PC-3 (cell line): Measurements from ENCODE around the gene PLXNA4. TPM values are rescaled to one million over a fixed set of nuclear protein-coding genes. Genes with fewer than 3 reads are reported as not detected.

Source experiments
- ATAC-seq: fragments of 200-7000 bp; cut with Tn5 transposase; 2 replicates; pipeline ENCODE4 v1.9.1; 2020; ENCODE audit warnings: mild to moderate bottlenecking, moderate library complexity
- BruUV-seq: library from RNA; stranded (reverse); fragments of 400-500 nt; replicated peaks from 2 replicates; lab custom pipeline; 2021; lab: Mats Ljungman, UMichigan
- CTCF ChIA-PET: fragments of 300-600 bp; sonication (Branson Sonifier 250); formaldehyde crosslinking; loops from one replicate; lab custom pipeline; 2022; ENCODE audit warnings: antibody characterized with exemption; lab: Charles Lee
- POLR2A ChIA-PET: fragments of 300-600 bp; sonication (Branson Sonifier 250); formaldehyde crosslinking; loops from one replicate; lab custom pipeline; 2022; ENCODE audit warnings: antibody characterized with exemption; ENCODE audit not compliant: unreplicated experiment; lab: Charles Lee
- DNase-seq: peaks from one replicate; pipeline ENCODE4 v3.0.0-alpha.2; 2015
- H2AFZ ChIP-seq: fragments of 300-600 bp; sonication (generic); 2 replicates; pipeline ENCODE4 v1.6.0; 2016; ENCODE audit warnings: antibody characterized with exemption, low read length
- H3F3A ChIP-seq: fragments of 300-600 bp; sonication (generic); one replicate; pipeline ENCODE4 v1.6.0; 2017; ENCODE audit warnings: antibody characterized with exemption, low read length, control low read depth, mild to moderate bottlenecking; ENCODE audit not compliant: unreplicated experiment
- H3K27ac ChIP-seq: fragments of 300-600 bp; sonication (generic); 2 replicates; pipeline ENCODE4 v1.5.1; 2016; ENCODE audit warnings: mild to moderate bottlenecking, low read length
- H3K27me3 ChIP-seq: fragments of 300-600 bp; sonication (generic); 2 replicates; pipeline ENCODE4 v1.6.1; 2016; ENCODE audit warnings: low read length, mixed read lengths
- H3K36me3 ChIP-seq: fragments of 300-600 bp; sonication (generic); 2 replicates; pipeline ENCODE4 v1.6.1; 2016; ENCODE audit warnings: low read depth, mixed run types, low read length, mixed read lengths
- H3K4me1 ChIP-seq: fragments of 300-600 bp; sonication (generic); 2 replicates; pipeline ENCODE4 v1.5.1; 2016; ENCODE audit warnings: low read length; ENCODE audit not compliant: insufficient read depth
- H3K4me2 ChIP-seq: fragments of 300-600 bp; sonication (generic); 2 replicates; pipeline ENCODE4 v1.6.0; 2016; ENCODE audit warnings: low read length
- H3K4me3 ChIP-seq: fragments of 300-600 bp; sonication (generic); 2 replicates; pipeline ENCODE4 v1.5.1; 2016; ENCODE audit warnings: mild to moderate bottlenecking, low read length, mixed read lengths
- H3K79me2 ChIP-seq: fragments of 300-600 bp; sonication (generic); 2 replicates; pipeline ENCODE4 v1.6.1; 2017; ENCODE audit warnings: low read length, mixed read lengths
- H3K9ac ChIP-seq: fragments of 300-600 bp; sonication (generic); 2 replicates; pipeline ENCODE4 v1.6.0; 2016; ENCODE audit warnings: mild to moderate bottlenecking, low read length
- H3K9me2 ChIP-seq: fragments of 300-600 bp; sonication (generic); replicated peaks from 2 replicates; pipeline ENCODE4 v1.6.1; 2016; ENCODE audit warnings: mixed run types, low read length, mixed read lengths
- H3K9me3 ChIP-seq: fragments of 300-600 bp; sonication (generic); 2 replicates; pipeline ENCODE4 v1.6.1; 2016; ENCODE audit warnings: low read length, mixed read lengths
- H4K20me1 ChIP-seq: fragments of 300-600 bp; sonication (generic); 2 replicates; pipeline ENCODE4 v1.6.1; 2016; ENCODE audit warnings: low read length, mixed read lengths
- EZH2 ChIP-seq: fragments of 300-600 bp; sonication (generic); IDR thresholded peaks from one replicate; pipeline ENCODE4 v1.6.1; 2017; ENCODE audit warnings: antibody characterized with exemption, mild to moderate bottlenecking, low read length; ENCODE audit not compliant: unreplicated experiment
- EZH2phosphoT487 ChIP-seq: fragments of 300-600 bp; sonication (generic); IDR thresholded peaks from 2 replicates; pipeline ENCODE4 v1.6.1; 2018; ENCODE audit warnings: mild to moderate bottlenecking, antibody characterized with exemption, low read length, borderline replicate concordance
- intact Hi-C: fragments of 100-400 bp; cut with micrococcal nuclease; formaldehyde crosslinking; loops from 2 replicates; pipeline ENCODE4 v1.9.0; 2023
- total RNA-seq: library from RNA; depleted of rRNA; stranded (reverse); fragments of >200 nt; gene quantifications from 2 replicates; pipeline ENCODE4 v1.2.3, GENCODE V29; 2014
- TF ChIP-seq, protein P1 (sequence below): fragments of 300-600 bp; sonication (generic); conservative IDR thresholded peaks from 2 replicates; pipeline ENCODE4 v1.5.1; 2017; ENCODE audit warnings: antibody characterized with exemption, low read depth, mild to moderate bottlenecking, low read length

PLXNA4 gene
- total RNA-seq, 1 experiment from 2014 or later: 1.2 TPM

DNA sequence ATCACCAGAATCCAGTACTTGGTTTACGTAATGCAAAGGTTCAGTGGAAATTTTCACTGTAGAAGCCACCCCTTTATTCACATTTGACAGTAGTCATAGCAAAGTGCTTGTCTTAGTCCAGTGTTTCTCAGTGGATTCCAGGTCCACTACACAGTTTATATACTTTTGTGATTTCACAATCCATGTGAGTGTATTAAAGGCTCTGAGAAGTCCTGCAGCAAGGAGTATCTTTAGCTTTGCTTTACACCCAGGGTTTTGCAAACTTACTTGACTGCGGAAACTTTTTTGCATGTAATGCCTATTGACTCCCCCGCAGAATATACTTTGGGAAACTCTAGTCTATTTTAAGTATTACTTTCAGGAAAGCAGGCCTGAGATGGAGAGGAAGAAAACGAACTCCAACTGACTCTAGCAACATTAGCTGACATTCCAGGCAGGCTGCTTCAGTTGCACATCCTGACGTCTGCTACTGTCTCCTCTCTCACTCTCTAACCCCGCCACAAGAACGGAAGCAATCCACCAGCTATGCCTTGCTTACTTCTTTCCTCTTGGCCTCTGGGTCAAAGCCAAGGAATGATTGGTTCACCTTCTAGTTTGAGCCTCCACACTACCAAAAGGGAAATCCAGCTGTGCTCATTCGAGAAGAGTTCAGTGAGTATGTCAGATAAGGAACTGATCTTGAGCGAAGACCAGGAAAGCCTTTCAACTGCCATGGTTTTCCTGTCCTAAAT, 6.2 kb downstream of the PLXNA4 start:
- Histone ChIP-seq H4K20me1 (no peaks in the 10 kb centered on the region), H3K9ac (no peak overlapping the region), H3K36me3 (no peaks in the 10 kb centered on the region), H3K4me3 (no peak overlapping the region), H2AFZ (no peak overlapping the region), H3K4me1 (no peaks in the 10 kb centered on the region), H3K4me2 (no peak overlapping the region), H3K79me2 (no peaks in the 10 kb centered on the region), H3K27me3 (peaks cover 9% of the 10 kb centered on the region), H3F3A (no peaks in the 10 kb centered on the region), H3K9me2 (no peaks in the 10 kb centered on the region), H3K9me3 (no peaks in the 10 kb centered on the region), H3K27ac (no peak overlapping the region)
- no peak for TF ChIP-seq EZH2
- no peak for TF ChIP-seq EZH2phosphoT487
- TF ChIP-seq, protein P1, sequence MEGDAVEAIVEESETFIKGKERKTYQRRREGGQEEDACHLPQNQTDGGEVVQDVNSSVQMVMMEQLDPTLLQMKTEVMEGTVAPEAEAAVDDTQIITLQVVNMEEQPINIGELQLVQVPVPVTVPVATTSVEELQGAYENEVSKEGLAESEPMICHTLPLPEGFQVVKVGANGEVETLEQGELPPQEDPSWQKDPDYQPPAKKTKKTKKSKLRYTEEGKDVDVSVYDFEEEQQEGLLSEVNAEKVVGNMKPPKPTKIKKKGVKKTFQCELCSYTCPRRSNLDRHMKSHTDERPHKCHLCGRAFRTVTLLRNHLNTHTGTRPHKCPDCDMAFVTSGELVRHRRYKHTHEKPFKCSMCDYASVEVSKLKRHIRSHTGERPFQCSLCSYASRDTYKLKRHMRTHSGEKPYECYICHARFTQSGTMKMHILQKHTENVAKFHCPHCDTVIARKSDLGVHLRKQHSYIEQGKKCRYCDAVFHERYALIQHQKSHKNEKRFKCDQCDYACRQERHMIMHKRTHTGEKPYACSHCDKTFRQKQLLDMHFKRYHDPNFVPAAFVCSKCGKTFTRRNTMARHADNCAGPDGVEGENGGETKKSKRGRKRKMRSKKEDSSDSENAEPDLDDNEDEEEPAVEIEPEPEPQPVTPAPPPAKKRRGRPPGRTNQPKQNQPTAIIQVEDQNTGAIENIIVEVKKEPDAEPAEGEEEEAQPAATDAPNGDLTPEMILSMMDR: no peak
- intact Hi-C loops: no loop called here
- ChIA-PET POLR2A (no interaction called here), CTCF (no interaction called here)
- BruUV-seq: no TSS peak
- no peak for ATAC-seq
- DNase-seq: no peak

DNA sequence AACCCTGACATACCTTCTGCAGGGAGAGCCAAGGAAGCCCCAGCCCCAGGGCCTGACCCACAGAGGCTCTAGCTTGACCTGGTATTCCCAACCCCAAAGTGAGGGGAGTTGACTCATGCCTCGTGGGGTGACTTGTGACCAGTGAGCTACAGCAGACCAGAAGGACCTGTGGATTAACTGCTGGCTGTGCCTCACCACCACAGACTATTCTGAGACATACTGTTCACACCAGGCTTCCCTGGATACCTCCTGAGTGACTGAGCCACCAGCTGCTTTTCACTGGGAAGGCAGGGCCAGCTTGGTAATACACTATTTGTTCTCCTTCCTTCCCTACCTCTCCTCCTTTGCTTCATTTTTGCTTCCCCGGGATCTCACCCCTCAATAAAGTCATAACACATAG, 7.3 kb downstream of the PLXNA4 start:
- ChIA-PET POLR2A (no interaction called here), CTCF (no interaction called here)
- no peak overlapping the region for H3K4me2 ChIP-seq
- no peaks in the 10 kb centered on the region for H3K36me3 ChIP-seq
- no peak overlapping the region for H2AFZ ChIP-seq
- H3K9me3 ChIP-seq: no peaks in the 10 kb centered on the region
- DNase-seq: no peak
- no peaks in the 10 kb centered on the region for H3K9me2 ChIP-seq
- no peak for ATAC-seq
- no peaks in the 10 kb centered on the region for H3K79me2 ChIP-seq
- no TSS peak for BruUV-seq
- intact Hi-C loops: no loop called here
- H3F3A ChIP-seq: no peaks in the 10 kb centered on the region
- H4K20me1 ChIP-seq: no peaks in the 10 kb centered on the region
- no peaks in the 10 kb centered on the region for H3K4me1 ChIP-seq
- no peak overlapping the region for H3K27ac ChIP-seq
- TF ChIP-seq EZH2 (no peak), EZH2phosphoT487 (no peak)
- TF ChIP-seq, protein P1: no peak
- H3K27me3 ChIP-seq: no peaks in the 10 kb centered on the region; the same call in 1 of the 2 replicates
- H3K9ac ChIP-seq: no peak overlapping the region
- H3K4me3 ChIP-seq: no peak overlapping the region

DNA sequence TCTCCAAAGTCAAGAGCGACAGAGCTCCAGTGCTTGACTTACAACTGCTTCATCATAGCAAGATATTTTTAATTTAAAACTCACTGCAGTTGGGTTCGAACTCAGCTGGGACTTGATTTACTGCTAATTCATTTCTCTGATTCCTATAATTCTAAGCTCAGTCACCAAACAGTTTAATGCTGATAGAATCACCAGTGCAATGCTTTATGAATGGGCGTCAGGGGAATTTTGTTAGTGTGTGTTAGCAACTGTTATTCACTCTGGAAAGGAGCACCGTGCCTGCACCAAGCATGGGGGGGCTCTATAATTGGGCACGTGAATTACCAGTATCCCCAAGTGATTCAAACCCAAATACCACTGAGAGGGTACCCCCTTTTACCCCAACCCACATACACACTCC, 10.4 kb downstream of the PLXNA4 start:
- DNase-seq (no peak), ATAC-seq (no peak)
- H3K9me3 ChIP-seq: no peaks in the 10 kb centered on the region
- BruUV-seq: no TSS peak
- intact Hi-C loops: no loop called here
- H3K4me1 ChIP-seq: no peaks in the 10 kb centered on the region
- H4K20me1 ChIP-seq: no peaks in the 10 kb centered on the region
- H3K9me2 ChIP-seq: no peaks in the 10 kb centered on the region
- no peak overlapping the region for H2AFZ ChIP-seq
- CTCF ChIA-PET: interaction anchor here (0.6 to 0.7 kb wide), 2 partner anchors 12 to 30 kb away, joined by 3 read pairs; no protein-coding TSS in a partner anchor
- no peaks in the 10 kb centered on the region for H3K79me2 ChIP-seq
- H3K36me3 ChIP-seq: no peaks in the 10 kb centered on the region
- H3K9ac ChIP-seq: no peak overlapping the region
- no peak overlapping the region for H3K27ac ChIP-seq
- no peak overlapping the region for H3K4me2 ChIP-seq
- no peaks in the 10 kb centered on the region for H3F3A ChIP-seq
- POLR2A ChIA-PET: no interaction called here
- H3K27me3 ChIP-seq: no peaks in the 10 kb centered on the region
- TF ChIP-seq EZH2phosphoT487: no peak
- no peak for TF ChIP-seq EZH2
- TF ChIP-seq, protein P1: no peak
- no peak overlapping the region for H3K4me3 ChIP-seq
